ENCODE measurements around the gene GBP1. TPM values are rescaled to one million over a fixed set of nuclear protein-coding genes. Genes with fewer than 3 reads are reported as not detected.

The GBP1 gene
- polyA plus RNA-seq, 1 donor from 2014 or later, result not detected

GRCh38 chr1:89041119-89041641, 23.8 kb downstream of the GBP1 start:
- Histone ChIP-seq H3K9me3 (ENCODE audit: low read length) (no peaks in the 10 kb centered on the region), H2AFZ (ENCODE audit: low read depth, low read length) (no peak overlapping the region), H4K20me1 (ENCODE audit: insufficient read depth) (no peaks in the 10 kb centered on the region), H3K9me2 (ENCODE audit: insufficient read depth, low read length) (no peaks in the 10 kb centered on the region), H3K9ac (ENCODE audit: low read length) (no peak overlapping the region), H3K4me3 (ENCODE audit: low read length) (no peak overlapping the region), H3K36me3 (ENCODE audit: insufficient read depth, low read length) (no peaks in the 10 kb centered on the region), H3K4me2 (ENCODE audit: low read length) (no peak overlapping the region), H3K27ac (ENCODE audit: low read length) (no peak overlapping the region), H3K79me2 (replicated peaks; ENCODE audit: insufficient read depth, low read length) (no peaks in the 10 kb centered on the region), H3K27me3 (ENCODE audit: insufficient read depth, low read depth, low read length) (no peaks in the 10 kb centered on the region), H3F3A (ENCODE audit: insufficient read depth, low read length, poor library complexity, severe bottlenecking) (no peaks in the 10 kb centered on the region)
- TF ChIP-seq POLR2AphosphoS5 (IDR thresholded peaks at IDR 0.05) (no peak), EP300 (conservative IDR thresholded peaks at IDR 0.05; ENCODE audit: poor library complexity, severe bottlenecking) (no peak), EZH2 (IDR thresholded peaks at IDR 0.05; ENCODE audit: borderline replicate concordance, insufficient read depth, low read length, poor library complexity, severe bottlenecking) (no peak), CTCF (IDR thresholded peaks at IDR 0.05; ENCODE audit: poor library complexity, severe bottlenecking) (no peak), REST (IDR thresholded peaks at IDR 0.05; ENCODE audit: borderline replicate concordance) (no peak), SMC3 (conservative IDR thresholded peaks at IDR 0.05; ENCODE audit: poor library complexity) (no peak), MXI1 (conservative IDR thresholded peaks at IDR 0.05; ENCODE audit: poor library complexity, severe bottlenecking) (no peak), RAD21 (conservative IDR thresholded peaks at IDR 0.05) (no peak), TAF1 (IDR thresholded peaks at IDR 0.05; ENCODE audit: low read depth) (no peak)

GRCh38 chr1:89040315-89040626, 24.7 kb downstream of the GBP1 start:
- no peaks in the 10 kb centered on the region for H3K27me3 ChIP-seq (ENCODE audit: insufficient read depth, low read depth, low read length)
- no peaks in the 10 kb centered on the region for H3K9me3 ChIP-seq (ENCODE audit: low read length)
- H3K79me2 ChIP-seq (replicated peaks; ENCODE audit: insufficient read depth, low read length), result no peaks in the 10 kb centered on the region
- H3K9ac ChIP-seq (ENCODE audit: low read length), result no peak overlapping the region
- no peak overlapping the region for H3K4me2 ChIP-seq (ENCODE audit: low read length)
- H3F3A ChIP-seq (ENCODE audit: insufficient read depth, low read length, poor library complexity, severe bottlenecking), result no peaks in the 10 kb centered on the region
- no peaks in the 10 kb centered on the region for H3K9me2 ChIP-seq (ENCODE audit: insufficient read depth, low read length)
- no peak for TF ChIP-seq CTCF (IDR thresholded peaks at IDR 0.05; ENCODE audit: poor library complexity, severe bottlenecking)
- TF ChIP-seq RAD21 (conservative IDR thresholded peaks at IDR 0.05), result no peak
- H3K27ac ChIP-seq (ENCODE audit: low read length), result no peak overlapping the region
- no peak overlapping the region for H3K4me3 ChIP-seq (ENCODE audit: low read length)
- H2AFZ ChIP-seq (ENCODE audit: low read depth, low read length), result no peak overlapping the region
- no peaks in the 10 kb centered on the region for H3K36me3 ChIP-seq (ENCODE audit: insufficient read depth, low read length)
- H4K20me1 ChIP-seq (ENCODE audit: insufficient read depth), result no peaks in the 10 kb centered on the region
